Cardiac muscle cell (in vitro differentiated cells and primary cell): Measurements from ENCODE around the gene MNT. TPM values are rescaled to one million over a fixed set of nuclear protein-coding genes. Genes with fewer than 3 reads are reported as not detected.

Source experiments
- DNase-seq, 2 donors: peaks; one replicate each; pipeline versions ENCODE4 v3.0.0 to v3.0.0-alpha.2; 2010 to 2017; ENCODE audit warnings: low read depth in 1 of 2, low spot score in 1 of 2
- H3K27ac ChIP-seq: fragments of 200-600 bp; sonication (generic); 2 replicates; pipeline ENCODE4 v1.5.1; 2016
- H3K27me3 ChIP-seq: fragments of 200-600 bp; sonication (generic); 2 replicates; pipeline ENCODE4 v1.6.0; 2016; ENCODE audit warnings: control low read depth
- H3K36me3 ChIP-seq: fragments of 200-600 bp; sonication (generic); 2 replicates; pipeline ENCODE4 v1.5.1; 2016; ENCODE audit warnings: control low read depth
- H3K4me1 ChIP-seq: fragments of 200-600 bp; sonication (generic); 2 replicates; pipeline ENCODE4 v1.8.1; 2017; ENCODE audit warnings: low read depth, mild to moderate bottlenecking, mixed run types
- H3K4me3 ChIP-seq: fragments of 200-600 bp; sonication (generic); 2 replicates; pipeline ENCODE4 v1.5.1; 2016; ENCODE audit warnings: mild to moderate bottlenecking
- H3K9me3 ChIP-seq: fragments of 200-600 bp; sonication (generic); 2 replicates; pipeline ENCODE4 v1.5.1; 2017; ENCODE audit warnings: low read depth, mild to moderate bottlenecking, control low read depth
- polyA plus RNA-seq: library from polyadenylated mRNA; unstranded; fragments of >200 nt; fragmentation: Nextera tagmentation; extraction: Ambion mirVana; gene quantifications from 2 replicates; pipeline ENCODE4 v1.2.1, GENCODE V29; 2016
- total RNA-seq: library from RNA; depleted of rRNA; stranded (reverse); fragments of >200 nt; gene quantifications from 2 replicates; pipeline ENCODE4 v1.2.3, GENCODE V29; 2016
- TF ChIP-seq, protein P1 (sequence below): IDR thresholded peaks from 2 replicates; pipeline ENCODE4 v1.5.1; 2012; ENCODE audit warnings: low read depth, mild to moderate bottlenecking, low read length

The MNT gene
- total and polyA plus RNA-seq, 2 experiments from 2014 or later = 7.3 to 17.4 TPM

- peaks cover 50% of the 10 kb centered on the region for H3K4me1 ChIP-seq
- H3K27ac ChIP-seq = peak overlapping the region; percentile 98
- H3K36me3 ChIP-seq = no peaks in the 10 kb centered on the region
- H3K27me3 ChIP-seq = no peaks in the 10 kb centered on the region
- peak overlapping the region; percentile 62 for H3K4me3 ChIP-seq
- TF ChIP-seq, protein P1, sequence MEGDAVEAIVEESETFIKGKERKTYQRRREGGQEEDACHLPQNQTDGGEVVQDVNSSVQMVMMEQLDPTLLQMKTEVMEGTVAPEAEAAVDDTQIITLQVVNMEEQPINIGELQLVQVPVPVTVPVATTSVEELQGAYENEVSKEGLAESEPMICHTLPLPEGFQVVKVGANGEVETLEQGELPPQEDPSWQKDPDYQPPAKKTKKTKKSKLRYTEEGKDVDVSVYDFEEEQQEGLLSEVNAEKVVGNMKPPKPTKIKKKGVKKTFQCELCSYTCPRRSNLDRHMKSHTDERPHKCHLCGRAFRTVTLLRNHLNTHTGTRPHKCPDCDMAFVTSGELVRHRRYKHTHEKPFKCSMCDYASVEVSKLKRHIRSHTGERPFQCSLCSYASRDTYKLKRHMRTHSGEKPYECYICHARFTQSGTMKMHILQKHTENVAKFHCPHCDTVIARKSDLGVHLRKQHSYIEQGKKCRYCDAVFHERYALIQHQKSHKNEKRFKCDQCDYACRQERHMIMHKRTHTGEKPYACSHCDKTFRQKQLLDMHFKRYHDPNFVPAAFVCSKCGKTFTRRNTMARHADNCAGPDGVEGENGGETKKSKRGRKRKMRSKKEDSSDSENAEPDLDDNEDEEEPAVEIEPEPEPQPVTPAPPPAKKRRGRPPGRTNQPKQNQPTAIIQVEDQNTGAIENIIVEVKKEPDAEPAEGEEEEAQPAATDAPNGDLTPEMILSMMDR = no peak
- no peak for DNase-seq
- no peaks in the 10 kb centered on the region for H3K9me3 ChIP-seq
These were observed 6.7 kb downstream of the MNT start for GRCh38 chr17:2393954-2394749.

DNA sequence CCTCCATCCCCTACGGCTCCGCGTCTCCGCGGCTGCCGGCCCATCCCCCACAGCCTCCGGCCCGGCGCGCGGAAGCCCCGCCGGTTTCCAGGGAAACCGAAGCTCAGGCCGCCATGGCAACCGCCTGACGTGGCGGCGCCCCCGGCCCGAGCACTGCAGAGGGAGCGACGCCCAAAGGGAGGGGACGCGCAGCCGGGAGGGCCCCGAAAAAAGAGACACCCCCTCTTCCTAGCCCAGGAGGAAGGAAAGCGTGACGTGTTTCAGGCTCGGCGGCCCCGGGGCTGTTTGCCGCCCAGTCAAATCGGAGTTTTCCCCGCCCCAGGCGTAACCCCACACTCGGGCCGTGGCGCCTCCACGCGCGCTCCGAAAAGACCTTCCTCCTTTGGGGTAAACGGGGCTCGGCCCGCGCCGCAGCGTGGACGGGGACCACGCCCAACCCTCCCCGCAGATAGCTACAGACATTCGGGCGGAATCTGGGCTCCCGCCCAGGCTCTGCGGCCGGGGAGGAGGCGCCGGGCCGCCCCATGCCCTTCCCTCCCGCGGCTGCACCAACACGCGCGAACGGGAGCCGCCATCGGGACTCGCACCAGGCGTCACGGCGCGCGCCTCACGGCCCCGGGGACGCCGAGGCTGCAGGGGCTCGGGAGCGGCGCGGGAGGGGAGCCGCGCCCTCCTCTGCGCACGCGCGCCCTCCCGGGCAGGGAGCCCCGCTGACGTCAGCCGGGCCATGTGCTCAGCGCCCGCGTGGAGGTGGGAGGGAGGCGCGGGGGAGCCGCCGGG lies 7.5 kb downstream of the MNT start:
- DNase-seq = peak; percentile 90 to 93
- Histone ChIP-seq H3K4me1 (peaks cover 47% of the 10 kb centered on the region), H3K9me3 (no peaks in the 10 kb centered on the region), H3K27me3 (no peaks in the 10 kb centered on the region), H3K4me3 (peak overlapping the region; percentile 62), H3K36me3 (no peaks in the 10 kb centered on the region), H3K27ac (peak overlapping the region; percentile 81)
- TF ChIP-seq, protein P1 = no peak

DNA sequence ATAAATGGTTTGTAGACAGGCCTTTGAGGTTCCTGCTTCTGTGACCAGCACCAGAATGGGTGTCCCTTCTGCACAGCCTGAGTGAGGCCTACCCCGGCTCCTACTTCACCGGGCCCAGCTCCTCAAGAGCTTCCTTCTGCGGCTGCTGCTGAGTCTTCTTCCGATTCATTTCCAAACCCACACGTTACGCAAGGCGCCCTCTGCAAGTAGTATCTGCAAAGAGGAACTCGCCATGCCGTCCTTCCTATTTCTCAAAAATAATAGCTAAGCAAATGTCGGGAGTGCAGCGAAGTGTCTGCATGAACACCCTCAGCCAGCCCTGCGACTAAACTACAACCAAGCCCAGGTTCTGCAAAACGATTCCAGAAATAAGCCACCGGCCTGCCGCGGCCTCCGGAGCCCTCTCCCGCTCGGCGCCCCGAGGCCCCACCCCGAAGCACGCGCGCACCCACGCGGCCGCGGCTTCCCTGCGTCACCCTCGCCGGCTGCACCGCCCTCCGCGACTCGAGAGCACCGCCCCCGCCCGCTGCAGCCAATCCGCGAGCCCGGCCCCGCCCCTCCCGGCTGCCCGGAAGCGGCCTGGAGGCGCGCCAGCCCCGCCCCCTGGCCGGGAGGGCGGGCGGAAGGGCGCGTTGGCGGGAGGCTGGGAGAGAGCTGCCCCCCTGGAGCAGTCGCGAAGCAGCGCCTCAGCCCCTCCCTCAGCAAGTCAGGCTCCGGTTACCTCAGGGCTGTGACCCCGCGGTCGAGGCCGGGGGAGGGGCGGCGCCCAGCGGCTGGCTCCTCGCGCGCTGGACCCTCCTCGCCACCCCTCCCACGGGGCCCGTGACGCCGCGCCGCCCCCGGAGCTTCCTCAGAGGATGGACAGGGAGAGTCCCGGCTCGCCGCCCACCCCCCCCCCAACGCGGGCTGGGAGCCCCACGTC lies 8.3 kb downstream of the MNT start:
- Histone ChIP-seq H3K27ac (peak overlapping the region; percentile 85), H3K9me3 (no peaks in the 10 kb centered on the region), H3K4me1 (peaks cover 38% of the 10 kb centered on the region), H3K27me3 (no peaks in the 10 kb centered on the region), H3K36me3 (no peaks in the 10 kb centered on the region), H3K4me3 (peak overlapping the region; percentile 62)
- TF ChIP-seq, protein P1 = no peak
- peak; percentile 97 to 98 for DNase-seq

DNA sequence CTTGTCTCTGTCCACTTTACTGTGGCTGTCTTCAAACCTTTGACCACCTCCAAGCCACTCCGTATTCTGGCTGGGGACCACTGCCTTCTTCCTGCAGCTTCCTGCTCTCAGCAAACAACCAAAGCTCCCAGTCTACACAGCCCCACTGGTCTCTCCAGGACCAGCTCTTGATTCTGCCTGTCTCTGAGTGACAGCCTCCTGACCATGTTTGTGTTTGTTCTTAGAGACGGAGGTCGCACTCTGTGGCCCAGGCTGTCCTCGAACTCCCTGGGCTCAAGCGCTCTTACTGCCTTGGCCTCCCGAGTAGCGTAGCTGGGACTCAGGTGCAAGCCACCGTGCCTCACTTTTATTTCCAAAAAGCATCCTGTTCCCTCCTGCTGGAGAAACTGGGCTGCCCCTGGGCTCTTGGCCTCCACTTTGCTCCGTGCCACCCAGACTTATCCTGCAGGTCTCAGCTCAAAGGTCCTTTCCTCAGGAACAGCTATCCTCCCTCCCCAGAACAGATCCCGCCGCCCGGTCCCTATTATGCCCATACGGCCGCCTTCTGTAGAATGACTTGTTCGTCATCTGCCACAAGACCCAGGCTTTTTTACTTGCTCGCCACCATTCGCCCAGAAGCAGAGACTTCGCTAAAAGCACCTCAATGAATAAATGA lies 9.1 kb downstream of the MNT start:
- no peak for DNase-seq
- Histone ChIP-seq H3K27ac (peak overlapping the region; percentile 85), H3K36me3 (peaks cover 5% of the 10 kb centered on the region), H3K27me3 (no peaks in the 10 kb centered on the region), H3K4me3 (peak overlapping the region; percentile 62), H3K4me1 (peaks cover 32% of the 10 kb centered on the region), H3K9me3 (no peaks in the 10 kb centered on the region)
- TF ChIP-seq, protein P1 = no peak
